GM15510 (cell line): ENCODE measurements around the gene CMSS1.

Experiments used
- POLR2A ChIP-seq: IDR thresholded peaks from 3 replicates; pipeline ENCODE4 v1.6.1; 2011; ENCODE audit warnings: borderline replicate concordance; ENCODE audit not compliant: insufficient read length; ENCODE audit errors: extremely low read depth

The CMSS1 gene

DNA sequence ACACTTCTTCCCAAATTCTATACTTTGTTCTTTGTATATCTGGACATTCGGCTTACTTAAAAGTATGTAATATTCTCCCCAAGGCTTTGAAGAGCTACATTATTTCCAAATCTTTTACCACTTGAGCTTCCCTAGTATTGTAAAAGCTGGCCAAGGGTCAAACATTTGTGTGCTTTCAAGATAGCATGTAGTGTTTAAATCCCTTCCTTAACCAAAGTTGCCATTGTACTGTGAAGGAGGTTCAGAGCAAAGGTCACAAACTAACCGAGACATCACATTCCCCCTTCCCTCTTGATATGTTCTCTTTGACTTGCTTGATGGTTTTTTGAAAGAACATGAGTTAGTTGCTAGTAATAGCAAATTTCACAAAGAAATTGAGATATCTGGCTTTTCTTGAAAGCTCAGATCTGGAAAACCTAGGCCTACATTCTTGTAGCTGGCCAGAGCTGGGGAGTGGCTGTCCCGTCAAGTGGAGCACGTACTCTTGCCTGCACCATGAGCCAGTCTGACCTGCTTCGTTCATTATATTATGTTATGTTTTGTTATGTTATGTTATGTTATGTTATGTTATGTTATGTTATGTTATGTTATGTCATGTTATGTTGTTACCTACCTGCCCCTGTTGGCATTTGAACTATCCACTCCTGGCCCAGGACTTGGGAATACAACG lies 236.4 kb downstream of the CMSS1 start:
- TF ChIP-seq POLR2A: no peak

DNA sequence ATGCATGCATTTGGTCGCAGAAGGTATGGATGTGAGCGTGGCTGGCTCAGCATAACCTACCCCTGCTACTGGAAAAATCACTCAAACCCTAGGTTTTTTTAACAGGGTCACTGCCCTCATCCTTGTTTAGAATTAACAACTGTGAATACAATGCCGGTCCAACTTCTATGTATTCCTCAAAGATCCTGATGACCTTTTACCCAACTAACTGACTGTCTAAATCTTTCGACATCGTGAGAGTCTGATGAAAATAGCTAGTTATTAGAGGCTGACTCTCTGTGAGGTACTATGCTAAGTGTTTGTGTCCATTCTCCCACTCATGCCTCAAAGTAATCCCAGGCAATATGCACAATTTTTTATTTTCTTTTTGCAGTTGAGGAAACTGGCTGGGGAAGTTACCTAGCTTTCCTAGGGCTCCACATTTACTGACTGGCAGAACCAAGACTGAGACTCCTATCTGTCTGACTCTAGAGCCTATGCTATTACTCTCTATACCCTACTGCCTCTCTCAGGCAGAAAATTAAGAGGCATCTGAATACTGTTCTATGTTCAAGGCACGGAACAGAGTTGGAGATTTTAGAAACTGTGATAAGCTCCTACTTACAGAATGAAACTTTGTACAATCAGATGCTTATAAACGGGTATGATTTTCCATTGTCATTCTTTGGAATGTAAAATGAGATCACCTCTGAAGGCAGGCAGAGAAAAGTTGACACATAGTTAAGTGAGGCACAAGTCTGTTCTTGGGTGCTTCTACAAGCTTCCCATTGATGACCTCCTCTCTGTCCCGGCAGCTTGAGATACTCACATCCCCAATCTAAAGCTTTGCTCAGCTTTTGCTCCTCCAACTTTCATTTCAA lies 240.3 kb downstream of the CMSS1 start:
- TF ChIP-seq POLR2A: no peak

DNA sequence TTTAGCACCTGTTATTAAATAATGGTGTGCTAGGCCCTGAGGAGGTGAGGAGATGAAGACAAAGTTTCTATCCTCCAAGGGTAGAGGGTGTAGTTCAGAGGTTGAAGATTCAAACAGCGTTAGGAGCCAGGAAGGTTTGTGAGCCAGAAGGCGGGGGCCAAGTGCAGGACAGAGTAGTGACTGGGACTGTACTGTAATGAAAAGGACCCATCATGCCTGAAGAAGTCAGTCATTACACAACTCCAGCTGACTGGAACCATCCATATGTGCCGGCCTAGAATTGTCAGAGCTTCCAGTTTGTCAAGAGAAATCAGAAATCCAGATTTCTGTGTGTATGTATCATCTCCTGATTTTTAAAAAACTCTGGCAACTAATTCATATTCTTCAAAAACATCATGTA lies 241.8 kb downstream of the CMSS1 start:
- TF ChIP-seq POLR2A: no peak

DNA sequence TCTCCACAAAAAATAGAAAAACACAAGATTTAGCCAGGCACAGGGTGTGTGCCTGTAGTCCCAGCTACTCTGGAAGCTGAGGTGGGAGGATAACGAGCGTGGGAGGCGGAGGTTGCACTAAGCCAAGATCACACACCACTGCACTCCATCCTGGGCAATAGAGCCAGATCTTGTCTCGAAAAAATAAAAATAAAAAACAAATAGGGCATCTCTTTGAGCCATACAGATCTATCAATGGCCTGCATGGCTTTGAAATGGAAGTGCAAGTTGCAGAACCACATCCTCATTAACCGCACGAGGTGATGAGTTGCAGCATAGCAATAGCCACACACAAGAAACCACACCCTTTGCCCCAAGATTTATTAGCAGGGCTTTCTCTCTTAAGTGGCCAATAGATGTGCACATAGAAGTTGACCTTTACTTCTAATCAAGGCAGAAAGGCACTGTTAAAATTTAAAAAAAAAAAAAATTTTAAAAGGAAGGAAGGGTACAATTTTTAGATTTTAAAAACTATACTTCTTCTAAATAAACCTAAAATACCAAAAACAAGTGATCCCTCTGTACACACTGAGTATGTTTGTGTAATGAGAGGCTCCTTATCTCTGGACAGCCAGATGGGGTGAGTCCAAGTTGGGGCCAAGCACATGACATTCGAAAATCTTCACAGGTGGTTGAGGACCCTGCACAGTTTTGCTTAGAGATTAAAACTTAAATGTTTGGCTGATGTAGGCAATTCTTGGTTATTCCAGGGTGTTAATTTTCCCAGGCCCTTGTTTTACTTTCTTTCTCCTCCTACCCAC lies 243.2 kb downstream of the CMSS1 start:
- no peak for TF ChIP-seq POLR2A

DNA sequence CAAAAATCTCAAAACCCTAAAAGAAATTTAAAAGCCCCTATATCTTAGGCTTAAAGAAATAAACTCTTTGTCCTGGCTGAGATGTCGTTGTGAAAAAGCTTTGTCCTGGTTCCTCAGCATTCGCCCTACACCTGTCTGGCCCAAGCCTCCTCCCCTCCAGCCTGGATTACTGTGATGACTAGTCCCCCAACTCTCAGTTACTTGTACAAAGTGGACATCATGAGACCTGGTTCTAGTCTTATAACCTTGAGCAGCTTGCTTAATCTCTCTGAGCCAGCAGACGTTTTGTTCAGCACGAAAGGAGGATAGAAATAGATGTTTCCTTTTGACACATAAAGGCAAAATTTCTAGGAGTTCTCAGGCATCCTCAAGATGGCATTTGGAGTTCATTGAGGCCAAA lies 245.0 kb downstream of the CMSS1 start:
- TF ChIP-seq POLR2A: no peak

DNA sequence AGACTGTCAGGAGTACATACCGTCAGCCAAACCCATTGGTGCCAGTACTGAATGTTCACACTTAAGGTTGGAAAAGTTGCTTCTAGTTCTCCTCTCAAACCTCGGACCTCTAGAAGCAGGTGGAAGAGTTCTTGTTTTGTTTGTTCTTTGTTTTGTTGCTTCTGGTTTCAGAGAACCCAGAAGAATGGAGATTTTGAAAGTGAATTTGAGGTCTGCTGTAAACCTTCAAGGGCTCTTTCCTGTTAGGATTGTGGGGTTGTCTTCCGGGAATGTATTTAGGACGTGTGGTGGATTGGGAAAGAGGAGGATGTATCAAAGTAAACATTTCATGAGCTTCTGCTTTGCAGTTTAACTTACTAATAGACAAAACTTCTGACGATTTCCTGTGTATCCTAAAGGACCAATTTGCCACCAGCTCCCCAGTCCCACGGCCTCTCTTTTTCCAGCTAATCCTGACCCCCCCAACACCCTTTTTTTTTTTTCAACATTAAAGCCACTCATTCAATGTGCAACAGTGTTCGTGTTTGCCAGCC lies 246.3 kb downstream of the CMSS1 start:
- TF ChIP-seq POLR2A: no peak

DNA sequence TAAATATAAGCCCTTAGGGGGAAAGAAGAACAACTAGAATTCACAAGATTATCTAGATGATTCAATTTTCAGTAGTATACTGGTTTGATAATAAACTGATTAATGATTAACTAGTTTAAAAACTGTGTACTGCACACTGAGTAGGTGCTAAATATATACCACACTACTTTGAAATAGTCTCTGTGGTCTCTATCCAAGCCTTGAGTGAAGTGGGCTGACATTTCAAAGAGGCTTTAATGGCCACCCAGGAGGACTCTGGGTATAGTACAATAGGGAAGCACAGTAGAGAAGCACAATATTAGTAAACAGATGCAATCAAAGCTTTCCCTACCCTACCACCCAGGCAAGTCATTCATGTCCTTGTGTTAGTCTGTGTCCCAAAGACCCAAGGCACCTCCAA lies 249.9 kb downstream of the CMSS1 start:
- TF ChIP-seq POLR2A: no peak

DNA sequence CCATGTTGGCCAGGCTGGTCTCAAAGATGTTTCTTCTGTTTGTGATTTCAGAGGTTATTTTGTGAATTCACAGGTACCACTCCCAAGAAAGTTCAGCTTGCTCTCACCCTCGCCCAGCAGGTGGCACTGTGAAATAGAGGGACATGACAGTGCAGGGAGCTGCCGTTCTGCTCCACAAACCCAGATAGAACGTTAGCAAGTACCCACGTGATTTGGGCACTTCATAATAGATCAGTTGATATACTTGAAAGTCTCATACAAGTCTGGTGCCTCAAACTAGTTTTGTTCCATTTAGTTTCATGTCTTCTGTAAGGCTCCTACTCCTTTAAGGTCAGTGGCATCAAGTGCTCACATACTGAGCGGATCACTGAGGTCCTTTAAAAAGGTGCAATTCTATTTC lies 251.2 kb downstream of the CMSS1 start:
- TF ChIP-seq POLR2A: no peak

DNA sequence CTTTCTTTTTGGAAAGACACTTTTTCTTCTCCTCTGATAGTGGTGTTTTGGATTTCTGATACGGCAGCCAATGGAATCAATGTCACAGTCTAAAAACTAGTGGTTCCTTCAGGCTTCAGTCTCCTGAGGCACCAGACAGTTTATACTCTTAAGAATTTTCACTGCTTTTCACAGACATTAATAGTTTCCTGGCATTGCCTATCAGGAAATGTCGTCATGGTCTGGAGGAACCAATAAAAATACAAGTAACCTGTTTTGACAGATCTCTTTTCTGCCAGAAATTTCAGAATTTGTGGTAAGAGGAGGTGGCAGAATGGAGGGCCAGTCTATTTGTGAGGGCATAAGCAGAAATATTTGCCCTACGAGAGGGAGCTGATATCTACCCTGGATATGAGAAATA lies 251.8 kb downstream of the CMSS1 start:
- no peak for TF ChIP-seq POLR2A

DNA sequence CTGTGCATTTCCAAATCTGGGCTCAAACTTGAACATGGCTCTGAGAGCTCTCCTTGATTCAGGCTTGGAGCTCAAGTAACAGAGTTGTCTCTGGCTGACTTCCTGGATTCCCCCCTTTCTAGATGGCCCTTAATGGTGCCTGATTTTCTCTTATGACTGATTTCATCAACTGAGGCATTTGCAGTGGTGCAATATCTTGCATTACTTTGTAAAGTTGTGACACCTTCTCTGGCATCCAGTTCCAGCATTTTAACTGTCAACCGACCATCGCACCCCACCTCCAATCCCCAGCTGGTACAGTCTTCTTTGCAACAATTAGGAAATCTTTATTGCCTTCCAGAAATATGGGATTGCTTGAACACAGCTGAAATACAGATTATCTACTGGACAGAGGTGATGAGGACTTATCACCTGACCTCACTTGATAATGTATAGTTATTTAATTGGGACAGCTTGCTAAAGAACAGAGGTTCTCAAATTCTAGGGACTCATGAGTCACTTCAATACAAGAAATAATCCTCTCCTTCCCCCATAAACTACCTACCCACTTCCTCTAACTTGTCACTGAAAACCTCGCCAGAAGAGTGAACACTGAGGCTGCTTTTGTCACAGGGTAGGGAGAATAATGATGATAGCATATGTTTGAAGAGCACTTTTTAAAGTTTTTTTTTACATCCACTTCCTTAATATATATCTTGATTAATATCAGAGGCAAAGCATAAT lies 254.8 kb downstream of the CMSS1 start:
- TF ChIP-seq POLR2A: no peak

DNA sequence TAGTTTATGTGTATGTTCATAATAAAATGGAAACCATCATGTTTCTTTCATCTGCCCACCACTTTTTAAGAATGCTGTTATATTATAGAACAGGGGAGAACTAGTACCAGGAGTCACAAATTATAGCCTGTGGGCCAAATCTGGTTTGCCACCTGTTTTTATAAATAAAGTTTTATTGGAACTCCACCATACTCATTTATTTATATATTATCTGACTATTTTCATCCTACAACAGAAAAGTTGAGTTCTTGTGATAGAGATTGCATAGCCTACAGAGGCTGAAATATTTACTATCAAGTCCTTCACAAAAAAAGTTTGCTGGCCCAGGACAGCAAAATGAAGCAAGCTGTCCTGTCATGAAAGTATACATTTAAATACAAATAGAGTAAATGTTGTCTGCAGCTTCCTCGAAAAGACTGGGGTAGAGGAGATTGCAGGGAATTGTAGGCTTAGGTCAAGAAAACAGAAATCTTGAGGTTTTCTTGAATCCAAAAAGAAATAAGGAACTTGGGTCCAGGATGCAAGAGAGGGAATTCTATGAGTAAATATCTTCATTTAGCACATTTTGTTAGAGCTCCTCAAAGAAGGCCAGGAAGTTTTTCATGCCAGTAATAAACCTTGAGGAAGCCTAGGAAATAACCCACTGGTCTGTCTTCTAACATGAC lies 255.5 kb downstream of the CMSS1 start:
- TF ChIP-seq POLR2A: no peak

DNA sequence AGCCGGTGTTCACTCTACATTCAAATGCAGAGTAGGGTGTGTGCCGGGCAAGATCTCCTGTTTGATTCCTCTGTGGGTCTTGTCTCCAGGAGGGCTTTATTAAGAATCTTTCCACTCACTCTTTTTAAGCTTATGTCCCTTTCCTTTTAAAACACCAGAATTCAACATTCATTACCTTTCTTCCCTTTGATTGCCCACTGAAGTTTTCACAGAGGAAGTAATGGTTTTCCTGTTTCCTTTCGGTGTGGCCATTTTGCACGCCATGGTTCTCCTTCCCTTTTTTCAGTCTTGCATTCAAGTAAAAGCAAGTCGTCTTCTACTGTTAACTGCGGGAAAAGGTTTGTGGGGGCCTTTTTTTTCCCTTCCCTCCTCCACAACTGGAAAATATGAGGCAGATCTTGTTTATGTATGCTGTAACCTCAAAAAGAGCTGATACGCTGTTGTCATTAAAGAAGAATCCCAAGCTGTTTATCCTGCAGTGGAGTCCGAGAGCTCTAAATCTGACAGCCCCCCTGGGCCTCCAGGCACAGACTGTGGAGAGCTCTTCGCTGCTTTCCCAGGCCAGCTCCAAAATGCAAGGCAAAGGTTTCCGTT lies 256.1 kb downstream of the CMSS1 start:
- no peak for TF ChIP-seq POLR2A

DNA sequence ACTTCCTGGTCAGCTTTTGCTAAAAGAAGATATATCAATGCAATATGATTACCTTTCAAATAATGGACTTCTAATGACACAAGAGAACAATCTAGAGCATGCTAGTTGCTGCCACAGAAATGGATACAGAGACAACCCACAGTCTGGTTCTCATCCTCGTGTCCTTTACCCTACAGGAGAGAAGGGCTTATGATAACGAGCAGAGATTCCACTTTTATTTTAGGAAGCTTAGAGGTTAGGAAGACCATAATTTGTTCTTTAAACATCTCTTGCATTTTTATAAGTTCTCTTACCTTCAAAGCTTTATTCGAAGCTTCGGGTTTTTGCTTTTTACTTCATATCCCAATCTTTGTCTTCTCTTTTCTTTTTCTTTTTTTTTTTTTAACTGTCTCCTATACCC lies 257.5 kb downstream of the CMSS1 start:
- no peak for TF ChIP-seq POLR2A
